ENCODE results near the gene PACS1. TPM values are rescaled to one million over a fixed set of nuclear protein-coding genes. Genes with fewer than 3 reads are reported as not detected.

Gene PACS1
- total RNA-seq, 1 donor from 2014 or later, result 13.6 TPM

- H3K9ac ChIP-seq (ENCODE audit: low read depth in 1 of 3, low read length in 3 of 3), result no peak overlapping the region
- H3K9me3 ChIP-seq (ENCODE audit: control insufficient read depth in 3 of 3, low read length in 3 of 3), result no peaks in the 10 kb centered on the region
- H3K27me3 ChIP-seq (ENCODE audit: control insufficient read depth in 3 of 3, insufficient read depth in 3 of 3, low read length in 3 of 3), result peaks cover 3 to 27% (median 8%) of the 10 kb centered on the region in 3 donors
- peaks cover 15 to 26% (median 23%) of the 10 kb centered on the region in 3 donors for H3K36me3 ChIP-seq (ENCODE audit: control insufficient read depth in 3 of 3, insufficient read depth in 3 of 3, low read length in 3 of 3)
- no peak overlapping the region for H3K4me3 ChIP-seq (ENCODE audit: low read length in 3 of 3)
- H3K27ac ChIP-seq (ENCODE audit: low read depth, low read length), result no peak overlapping the region
- peaks cover 9 to 11% (median 11%) of the 10 kb centered on the region in 3 donors for H3K4me1 ChIP-seq (ENCODE audit: control insufficient read depth in 3 of 3, insufficient read depth in 3 of 3, low read length in 3 of 3)
These were observed 209.1 kb downstream of the PACS1 start for GRCh38 chr11:66279092-66279734.

- H3K27me3 ChIP-seq (ENCODE audit: control insufficient read depth in 3 of 3, insufficient read depth in 3 of 3, low read length in 3 of 3), result peaks cover 3 to 27% (median 8%) of the 10 kb centered on the region in 3 donors
- peaks cover 18 to 24% (median 23%) of the 10 kb centered on the region in 3 donors for H3K36me3 ChIP-seq (ENCODE audit: control insufficient read depth in 3 of 3, insufficient read depth in 3 of 3, low read length in 3 of 3)
- H3K27ac ChIP-seq (ENCODE audit: low read depth, low read length), result no peak overlapping the region
- H3K9ac ChIP-seq (ENCODE audit: low read depth in 1 of 3, low read length in 3 of 3), result no peak overlapping the region
- no peak overlapping the region for H3K4me3 ChIP-seq (ENCODE audit: low read length in 3 of 3)
- no peaks in the 10 kb centered on the region for H3K9me3 ChIP-seq (ENCODE audit: control insufficient read depth in 3 of 3, low read length in 3 of 3)
- peaks cover 9 to 14% (median 13%) of the 10 kb centered on the region in 3 donors for H3K4me1 ChIP-seq (ENCODE audit: control insufficient read depth in 3 of 3, insufficient read depth in 3 of 3, low read length in 3 of 3)
These were observed 210.4 kb downstream of the PACS1 start for GRCh38 chr11:66280428-66280827.

- Histone ChIP-seq H3K9ac (ENCODE audit: low read depth in 1 of 3, low read length in 3 of 3) (no peak overlapping the region), H3K27me3 (ENCODE audit: control insufficient read depth in 3 of 3, insufficient read depth in 3 of 3, low read length in 3 of 3) (peaks cover 3 to 27% (median 8%) of the 10 kb centered on the region in 3 donors), H3K27ac (ENCODE audit: low read depth, low read length) (no peak overlapping the region), H3K4me3 (ENCODE audit: low read length in 3 of 3) (no peak overlapping the region), H3K9me3 (ENCODE audit: control insufficient read depth in 3 of 3, low read length in 3 of 3) (no peaks in the 10 kb centered on the region), H3K36me3 (ENCODE audit: control insufficient read depth in 3 of 3, insufficient read depth in 3 of 3, low read length in 3 of 3) (peaks cover 21 to 22% (median 21%) of the 10 kb centered on the region in 3 donors), H3K4me1 (ENCODE audit: control insufficient read depth in 3 of 3, insufficient read depth in 3 of 3, low read length in 3 of 3) (peaks cover 9 to 20% (median 19%) of the 10 kb centered on the region in 3 donors)
These were observed 210.9 kb downstream of the PACS1 start for GRCh38 chr11:66281001-66281400.

GRCh38 chr11:66281776-66282467, 211.8 kb downstream of the PACS1 start:
- H3K9ac ChIP-seq (ENCODE audit: low read depth in 1 of 3, low read length in 3 of 3), result no peak overlapping the region
- H3K27ac ChIP-seq (ENCODE audit: low read depth, low read length), result no peak overlapping the region
- peaks cover 17 to 20% (median 18%) of the 10 kb centered on the region in 3 donors for H3K36me3 ChIP-seq (ENCODE audit: control insufficient read depth in 3 of 3, insufficient read depth in 3 of 3, low read length in 3 of 3)
- no peak overlapping the region for H3K4me3 ChIP-seq (ENCODE audit: low read length in 3 of 3)
- H3K27me3 ChIP-seq (ENCODE audit: control insufficient read depth in 3 of 3, insufficient read depth in 3 of 3, low read length in 3 of 3), result peaks cover 3 to 27% (median 8%) of the 10 kb centered on the region in 3 donors
- peaks cover 9 to 29% (median 24%) of the 10 kb centered on the region in 3 donors for H3K4me1 ChIP-seq (ENCODE audit: control insufficient read depth in 3 of 3, insufficient read depth in 3 of 3, low read length in 3 of 3)
- H3K9me3 ChIP-seq (ENCODE audit: control insufficient read depth in 3 of 3, low read length in 3 of 3), result no peaks in the 10 kb centered on the region

- Histone ChIP-seq H3K4me1 (ENCODE audit: control insufficient read depth in 3 of 3, insufficient read depth in 3 of 3, low read length in 3 of 3) (peaks cover 8 to 32% (median 28%) of the 10 kb centered on the region in 3 donors), H3K9me3 (ENCODE audit: control insufficient read depth in 3 of 3, low read length in 3 of 3) (no peaks in the 10 kb centered on the region), H3K36me3 (ENCODE audit: control insufficient read depth in 3 of 3, insufficient read depth in 3 of 3, low read length in 3 of 3) (peaks cover 17 to 21% (median 20%) of the 10 kb centered on the region in 3 donors), H3K9ac (ENCODE audit: low read depth in 1 of 3, low read length in 3 of 3) (peak overlapping the region; percentile 14 to 33 (median 20)), H3K4me3 (ENCODE audit: low read length in 3 of 3) (peak overlapping the region in 1 of 3 donors; percentile 49), H3K27ac (ENCODE audit: low read depth, low read length) (no peak overlapping the region), H3K27me3 (ENCODE audit: control insufficient read depth in 3 of 3, insufficient read depth in 3 of 3, low read length in 3 of 3) (peaks cover 3 to 27% (median 8%) of the 10 kb centered on the region in 3 donors)
These were observed 212.7 kb downstream of the PACS1 start for GRCh38 chr11:66282468-66283455.

- no peak overlapping the region for H3K9ac ChIP-seq (ENCODE audit: low read depth in 1 of 3, low read length in 3 of 3)
- H3K27ac ChIP-seq (ENCODE audit: low read depth, low read length), result no peak overlapping the region
- H3K4me1 ChIP-seq (ENCODE audit: control insufficient read depth in 3 of 3, insufficient read depth in 3 of 3, low read length in 3 of 3), result peaks cover 15 to 40% (median 35%) of the 10 kb centered on the region in 3 donors
- H3K27me3 ChIP-seq (ENCODE audit: control insufficient read depth in 3 of 3, insufficient read depth in 3 of 3, low read length in 3 of 3), result peaks cover 3 to 27% (median 8%) of the 10 kb centered on the region in 3 donors
- no peaks in the 10 kb centered on the region for H3K9me3 ChIP-seq (ENCODE audit: control insufficient read depth in 3 of 3, low read length in 3 of 3)
- no peak overlapping the region for H3K4me3 ChIP-seq (ENCODE audit: low read length in 3 of 3)
- peaks cover 17 to 21% (median 20%) of the 10 kb centered on the region in 3 donors for H3K36me3 ChIP-seq (ENCODE audit: control insufficient read depth in 3 of 3, insufficient read depth in 3 of 3, low read length in 3 of 3)
These were observed 213.5 kb downstream of the PACS1 start for GRCh38 chr11:66283461-66284105.

GRCh38 chr11:66284526-66285078, 214.5 kb downstream of the PACS1 start:
- peaks cover 3 to 22% (median 5%) of the 10 kb centered on the region in 3 donors for H3K27me3 ChIP-seq (ENCODE audit: control insufficient read depth in 3 of 3, insufficient read depth in 3 of 3, low read length in 3 of 3)
- H3K9me3 ChIP-seq (ENCODE audit: control insufficient read depth in 3 of 3, low read length in 3 of 3), result no peaks in the 10 kb centered on the region
- H3K4me3 ChIP-seq (ENCODE audit: low read length in 3 of 3), result no peak overlapping the region
- H3K4me1 ChIP-seq (ENCODE audit: control insufficient read depth in 3 of 3, insufficient read depth in 3 of 3, low read length in 3 of 3), result peaks cover 17 to 44% (median 38%) of the 10 kb centered on the region in 3 donors
- H3K27ac ChIP-seq (ENCODE audit: low read depth, low read length), result no peak overlapping the region
- H3K36me3 ChIP-seq (ENCODE audit: control insufficient read depth in 3 of 3, insufficient read depth in 3 of 3, low read length in 3 of 3), result peaks cover 17 to 21% (median 20%) of the 10 kb centered on the region in 3 donors
- no peak overlapping the region for H3K9ac ChIP-seq (ENCODE audit: low read depth in 1 of 3, low read length in 3 of 3)

- Histone ChIP-seq H3K4me3 (ENCODE audit: low read length in 3 of 3) (no peak overlapping the region), H3K4me1 (ENCODE audit: control insufficient read depth in 3 of 3, insufficient read depth in 3 of 3, low read length in 3 of 3) (peaks cover 20 to 51% (median 45%) of the 10 kb centered on the region in 3 donors), H3K9ac (ENCODE audit: low read depth in 1 of 3, low read length in 3 of 3) (peak overlapping the region in 1 of 3 donors; percentile 40), H3K36me3 (ENCODE audit: control insufficient read depth in 3 of 3, insufficient read depth in 3 of 3, low read length in 3 of 3) (peaks cover 17 to 21% (median 20%) of the 10 kb centered on the region in 3 donors), H3K27ac (ENCODE audit: low read depth, low read length) (no peak overlapping the region), H3K9me3 (ENCODE audit: control insufficient read depth in 3 of 3, low read length in 3 of 3) (no peaks in the 10 kb centered on the region), H3K27me3 (ENCODE audit: control insufficient read depth in 3 of 3, insufficient read depth in 3 of 3, low read length in 3 of 3) (peaks cover 0 to 14% (median 0%) of the 10 kb centered on the region in 3 donors)
These were observed 215.3 kb downstream of the PACS1 start for GRCh38 chr11:66285250-66285947.
